ENCODE measurements around the gene HECW1.

DNA sequence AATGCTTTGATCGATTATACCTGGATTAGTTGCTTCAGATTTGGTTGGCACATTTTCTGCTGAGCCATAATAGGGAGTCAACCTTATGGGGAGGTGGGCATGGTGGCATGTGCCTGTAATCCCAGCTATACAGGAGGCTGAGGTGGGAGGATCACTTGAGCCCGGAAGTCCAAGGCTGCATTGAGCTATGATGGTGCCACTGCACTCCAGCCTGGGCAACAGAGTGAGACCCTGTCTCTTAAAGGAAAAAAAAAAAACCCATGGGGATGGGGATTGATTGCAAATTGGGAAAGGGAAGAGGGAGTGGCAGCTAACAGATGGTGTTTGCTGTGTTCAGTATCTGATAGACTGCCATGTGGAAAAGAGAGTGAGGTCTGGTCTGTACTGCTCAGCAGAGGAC lies 481.6 kb downstream of the HECW1 start:
- TF ChIP-seq POLR2AphosphoS5 (IDR thresholded peaks at IDR 0.05; ENCODE audit: low read depth, low read length) (no peak), TAF1 (IDR thresholded peaks at IDR 0.05; ENCODE audit: borderline replicate concordance, insufficient read depth, low read length) (no peak)
- TF ChIP-seq, protein P1, sequence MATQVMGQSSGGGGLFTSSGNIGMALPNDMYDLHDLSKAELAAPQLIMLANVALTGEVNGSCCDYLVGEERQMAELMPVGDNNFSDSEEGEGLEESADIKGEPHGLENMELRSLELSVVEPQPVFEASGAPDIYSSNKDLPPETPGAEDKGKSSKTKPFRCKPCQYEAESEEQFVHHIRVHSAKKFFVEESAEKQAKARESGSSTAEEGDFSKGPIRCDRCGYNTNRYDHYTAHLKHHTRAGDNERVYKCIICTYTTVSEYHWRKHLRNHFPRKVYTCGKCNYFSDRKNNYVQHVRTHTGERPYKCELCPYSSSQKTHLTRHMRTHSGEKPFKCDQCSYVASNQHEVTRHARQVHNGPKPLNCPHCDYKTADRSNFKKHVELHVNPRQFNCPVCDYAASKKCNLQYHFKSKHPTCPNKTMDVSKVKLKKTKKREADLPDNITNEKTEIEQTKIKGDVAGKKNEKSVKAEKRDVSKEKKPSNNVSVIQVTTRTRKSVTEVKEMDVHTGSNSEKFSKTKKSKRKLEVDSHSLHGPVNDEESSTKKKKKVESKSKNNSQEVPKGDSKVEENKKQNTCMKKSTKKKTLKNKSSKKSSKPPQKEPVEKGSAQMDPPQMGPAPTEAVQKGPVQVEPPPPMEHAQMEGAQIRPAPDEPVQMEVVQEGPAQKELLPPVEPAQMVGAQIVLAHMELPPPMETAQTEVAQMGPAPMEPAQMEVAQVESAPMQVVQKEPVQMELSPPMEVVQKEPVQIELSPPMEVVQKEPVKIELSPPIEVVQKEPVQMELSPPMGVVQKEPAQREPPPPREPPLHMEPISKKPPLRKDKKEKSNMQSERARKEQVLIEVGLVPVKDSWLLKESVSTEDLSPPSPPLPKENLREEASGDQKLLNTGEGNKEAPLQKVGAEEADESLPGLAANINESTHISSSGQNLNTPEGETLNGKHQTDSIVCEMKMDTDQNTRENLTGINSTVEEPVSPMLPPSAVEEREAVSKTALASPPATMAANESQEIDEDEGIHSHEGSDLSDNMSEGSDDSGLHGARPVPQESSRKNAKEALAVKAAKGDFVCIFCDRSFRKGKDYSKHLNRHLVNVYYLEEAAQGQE (IDR thresholded peaks at IDR 0.05; ENCODE audit: insufficient read depth in 1 of 2, low read depth in 2 of 2, low read length in 2 of 2): no peak
